ENCODE results near the gene MIA2. TPM values are rescaled to one million over a fixed set of nuclear protein-coding genes. Genes with fewer than 3 reads are reported as not detected.

Gene MIA2
- total and polyA plus RNA-seq, 2 donors (not counting 1 experiment from before 2014, with no cell fraction given) = 11.5 to 27.1 TPM

DNA sequence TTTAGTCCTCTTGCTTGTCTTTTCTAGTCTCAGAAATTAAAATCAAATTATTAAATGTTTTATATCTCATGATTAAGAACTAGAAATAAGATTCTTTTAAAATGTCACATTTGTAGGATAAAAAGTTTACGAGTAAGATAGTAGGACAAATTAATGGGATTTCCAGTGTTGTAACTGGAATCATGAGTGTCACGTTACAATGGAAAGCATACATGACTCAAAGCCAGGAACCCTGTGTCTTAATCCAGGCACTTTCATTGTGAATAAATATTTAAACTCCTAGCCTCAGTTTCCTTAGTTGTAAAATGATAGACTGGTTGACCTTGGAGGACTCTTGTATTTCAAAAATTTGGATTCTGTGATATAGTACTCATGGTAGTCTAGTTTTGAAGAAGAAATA is 84.9 kb downstream of the MIA2 start:
- Histone ChIP-seq H3K4me3 (ENCODE audit: control extremely low read depth in 1 of 5, extremely low read depth in 1 of 5, insufficient read depth in 1 of 5, low read depth in 2 of 5, low read length in 4 of 5) (no peak overlapping the region), H3K4me1 (ENCODE audit: control insufficient read depth in 2 of 2, insufficient read depth in 2 of 2, low read length in 2 of 2) (no peaks in the 10 kb centered on the region), H3K9me3 (ENCODE audit: control extremely low read depth in 1 of 3, control insufficient read depth in 2 of 3, insufficient read depth in 1 of 3, low read length in 2 of 3) (no peaks in the 10 kb centered on the region), H3K79me2 (ENCODE audit: control insufficient read depth, insufficient read depth, low read length) (no peaks in the 10 kb centered on the region), H3K9ac (ENCODE audit: low read length) (no peak overlapping the region), H4K20me1 (ENCODE audit: control insufficient read depth, insufficient read depth, low read length, poor library complexity, severe bottlenecking) (no peaks in the 10 kb centered on the region), H3K36me3 (replicated peaks in 1 of 2; ENCODE audit: control extremely low read depth in 1 of 2, control insufficient read depth in 1 of 2, extremely low read depth in 1 of 2, insufficient read depth in 2 of 2, low read length in 1 of 2) (peaks cover 23 to 35% of the 10 kb centered on the region in 2 experiments), H2AFZ (ENCODE audit: insufficient read depth, low read depth, low read length, poor library complexity, severe bottlenecking) (no peak overlapping the region), H3K27me3 (replicated peaks in 1 of 4; ENCODE audit: control extremely low read depth in 1 of 4, control insufficient read depth in 3 of 4, insufficient read depth in 4 of 4, low read length in 3 of 4) (no peaks in the 10 kb centered on the region), H3K4me2 (replicated peaks; ENCODE audit: low read depth, low read length, poor library complexity, severe bottlenecking) (no peak overlapping the region), H3K27ac (ENCODE audit: low read length in 2 of 2) (no peak overlapping the region)
- no peaks in the 10 kb centered on the region for H3K27me3 Mint-ChIP-seq
- no peaks in the 10 kb centered on the region for H3K4me1 Mint-ChIP-seq
- no peak overlapping the region for H3K27ac Mint-ChIP-seq
- DNase-seq = no peak
- no CpG with 5 or more reads among the region's 2 CpGs for WGBS (ENCODE audit: insufficient coverage)
- ChIA-PET POLR2A (no interaction called here), CTCF (no interaction called here)
- no peak for ATAC-seq (ENCODE audit: low read depth)
- intact Hi-C loops (cut with micrococcal nuclease) = no loop called here
- H3K4me3 Mint-ChIP-seq = no peak overlapping the region
- H3K9me3 Mint-ChIP-seq (ENCODE audit: insufficient read depth) = no peaks in the 10 kb centered on the region
- no peak for TF ChIP-seq EZH2 (IDR thresholded peaks at IDR 0.05; ENCODE audit: borderline replicate concordance, insufficient read depth, low read depth, low read length, poor library complexity, severe bottlenecking)
- no peak for TF ChIP-seq CTCF (IDR thresholded peaks at IDR 0.05)

DNA sequence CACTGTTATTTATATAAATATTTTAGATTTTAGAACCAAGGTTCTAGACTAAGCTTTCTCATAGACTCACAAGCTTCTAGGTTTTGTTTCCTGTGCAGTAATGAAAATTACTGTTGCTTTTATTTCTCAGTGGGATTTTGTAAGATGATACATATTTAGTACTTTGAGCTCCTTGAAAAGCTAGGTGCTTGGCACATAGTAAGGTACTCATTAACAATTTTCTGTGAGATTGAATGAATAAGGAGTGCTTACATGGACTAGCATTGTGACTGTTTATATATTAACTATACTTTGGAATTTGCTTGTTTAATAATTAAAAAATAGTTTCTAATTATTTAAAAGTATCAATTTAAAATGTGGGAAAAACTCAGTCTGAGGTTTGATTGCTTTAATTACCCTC is 85.7 kb downstream of the MIA2 start:
- CTCF ChIA-PET = no interaction called here
- H3K36me3 ChIP-seq (replicated peaks in 1 of 2; ENCODE audit: control extremely low read depth in 1 of 2, control insufficient read depth in 1 of 2, extremely low read depth in 1 of 2, insufficient read depth in 2 of 2, low read length in 1 of 2) = peaks cover 23 to 38% of the 10 kb centered on the region in 2 experiments
- H3K9me3 ChIP-seq (ENCODE audit: control extremely low read depth in 1 of 3, control insufficient read depth in 2 of 3, insufficient read depth in 1 of 3, low read length in 2 of 3) = no peaks in the 10 kb centered on the region
- no peaks in the 10 kb centered on the region for H3K4me1 ChIP-seq (ENCODE audit: control insufficient read depth in 2 of 2, insufficient read depth in 2 of 2, low read length in 2 of 2)
- POLR2A ChIA-PET = no interaction called here
- H3K4me3 Mint-ChIP-seq = no peak overlapping the region
- no peaks in the 10 kb centered on the region for H3K27me3 ChIP-seq (replicated peaks in 1 of 4; ENCODE audit: control extremely low read depth in 1 of 4, control insufficient read depth in 3 of 4, insufficient read depth in 4 of 4, low read length in 3 of 4)
- H3K9me3 Mint-ChIP-seq (ENCODE audit: insufficient read depth) = no peaks in the 10 kb centered on the region
- TF ChIP-seq CTCF (IDR thresholded peaks at IDR 0.05) (no peak), EZH2 (IDR thresholded peaks at IDR 0.05; ENCODE audit: borderline replicate concordance, insufficient read depth, low read depth, low read length, poor library complexity, severe bottlenecking) (no peak)
- no peak overlapping the region for H3K27ac ChIP-seq (ENCODE audit: low read length in 2 of 2)
- DNase-seq (no peak), ATAC-seq (ENCODE audit: low read depth) (no peak)
- no peaks in the 10 kb centered on the region for H4K20me1 ChIP-seq (ENCODE audit: control insufficient read depth, insufficient read depth, low read length, poor library complexity, severe bottlenecking)
- intact Hi-C loops (cut with micrococcal nuclease) = no loop called here
- no peak overlapping the region for H2AFZ ChIP-seq (ENCODE audit: insufficient read depth, low read depth, low read length, poor library complexity, severe bottlenecking)
- no peak overlapping the region for H3K4me2 ChIP-seq (replicated peaks; ENCODE audit: low read depth, low read length, poor library complexity, severe bottlenecking)
- no peaks in the 10 kb centered on the region for H3K79me2 ChIP-seq (ENCODE audit: control insufficient read depth, insufficient read depth, low read length)
- no peak overlapping the region for H3K4me3 ChIP-seq (ENCODE audit: control extremely low read depth in 1 of 5, extremely low read depth in 1 of 5, insufficient read depth in 1 of 5, low read depth in 2 of 5, low read length in 4 of 5)
- no peak overlapping the region for H3K9ac ChIP-seq (ENCODE audit: low read length)
- H3K4me1 Mint-ChIP-seq = no peaks in the 10 kb centered on the region
- no peak overlapping the region for H3K27ac Mint-ChIP-seq
- H3K27me3 Mint-ChIP-seq = no peaks in the 10 kb centered on the region
